Left cardiac atrium (tissue), 4 donors: ENCODE data around the gene PXN. TPM values are rescaled to one million over a fixed set of nuclear protein-coding genes. Genes with fewer than 3 reads are reported as not detected.

Source experiments
- ATAC-seq, 2 donors: fragments of 200-7000 bp; cut with Tn5 transposase; one replicate each; pipeline ENCODE4 v1.9.1; 2020; ENCODE audit warnings: mild to moderate bottlenecking in 2 of 2, moderate library complexity in 2 of 2
- DNase-seq: peaks from one replicate; pipeline ENCODE4 v3.0.0-alpha.2; 2020
- intact Hi-C, 2 donors: fragments of 100-400 bp; cut with DNase I; formaldehyde crosslinking; loops; one replicate each; pipeline versions ENCODE4 v1.14.1 to v1.15.1; 2022 to 2023
- total RNA-seq, 2 donors: library from RNA; stranded (reverse); fragmentation: NEBNext Ultra II Directional; extraction: Animal tissue kit (Norgen Biotek cat#: 25700); gene quantifications; one replicate each; pipeline ENCODE4 v1.2.1, GENCODE V29; 2021
- donor health status: DM: no; HTN: yes; CAD: no.
- donor health status: DM: no; HTN: yes; CAD: no; lungs with severe emphysema.
- donor health status: DM: yes; HTN: yes; CAD: no.
- donor health status: Dilated cardiomyopathy.

The PXN gene
- total RNA-seq, 2 donors from 2014 or later = 70.3 to 86.1 TPM

GRCh38 chr12:120230326-120230973 is 35.1 kb downstream of the PXN start:
- intact Hi-C loops = no loop called here

GRCh38 chr12:120229487-120230325 is 35.8 kb downstream of the PXN start:
- intact Hi-C loops = no loop called here
- no peak for DNase-seq
- peak in 1 of 2 donors; percentile 2 for ATAC-seq

More at GRCh38 chr12:120230326-120230973, 35.1 kb downstream of the PXN start:
- DNase-seq = peak; percentile 78
- peak; percentile 58 to 65 for ATAC-seq

- intact Hi-C loops = no loop called here
- ATAC-seq = no peak
- DNase-seq = no peak
These were observed 36.5 kb downstream of the PXN start for GRCh38 chr12:120229071-120229486.

GRCh38 chr12:120228291-120229070 is 37.0 kb downstream of the PXN start:
- intact Hi-C loops = loop anchor here (1.0 kb wide), 2 partner anchors 37 to 38 kb away; partner anchors contain the start of gene PXN (in 1 of the 2)
- DNase-seq (peak; percentile 89), ATAC-seq (peak; percentile 63 to 77)

- ATAC-seq = no peak
- no peak for DNase-seq
- intact Hi-C loops = loop anchor here (1.0 kb wide), 2 partner anchors 37 to 38 kb away; partner anchors contain the start of gene PXN (in 1 of the 2)
These were observed 37.6 kb downstream of the PXN start for GRCh38 chr12:120228041-120228290.

GRCh38 chr12:120227233-120228040 is 38.1 kb downstream of the PXN start:
- DNase-seq (no peak), ATAC-seq (no peak)
- intact Hi-C loops = loop anchor here (1.0 kb wide), 2 partner anchors 38 to 39 kb away; partner anchors contain the start of gene PXN (in 1 of the 2)

GRCh38 chr12:120225852-120226640 is 39.5 kb downstream of the PXN start:
- ATAC-seq = no peak
- intact Hi-C loops = no loop called here
- no peak for DNase-seq

- no peak for DNase-seq
- intact Hi-C loops = no loop called here
- no peak for ATAC-seq
These were observed 40.4 kb downstream of the PXN start for GRCh38 chr12:120225200-120225558.

GRCh38 chr12:120224304-120225199 is 41.0 kb downstream of the PXN start:
- peak; percentile 50 to 55 for ATAC-seq
- intact Hi-C loops = no loop called here
- peak; percentile 65 for DNase-seq

- ATAC-seq (no peak), DNase-seq (no peak)
- intact Hi-C loops = no loop called here
These were observed 41.8 kb downstream of the PXN start for GRCh38 chr12:120223458-120224303.

- no peak for DNase-seq
- ATAC-seq = no peak
- intact Hi-C loops = no loop called here
These were observed 43.2 kb downstream of the PXN start for GRCh38 chr12:120222288-120222832.

GRCh38 chr12:120221576-120221900 is 44.0 kb downstream of the PXN start:
- intact Hi-C loops = no loop called here
- no peak for DNase-seq
- no peak for ATAC-seq

GRCh38 chr12:120220838-120221575 is 44.5 kb downstream of the PXN start:
- ATAC-seq = no peak
- intact Hi-C loops = no loop called here
- no peak for DNase-seq

- intact Hi-C loops = no loop called here
- DNase-seq (no peak), ATAC-seq (no peak)
These were observed 46.6 kb downstream of the PXN start for GRCh38 chr12:120218680-120219606.
